Fibroblast of skin of left biceps (primary cell): ENCODE data around the gene RPS16.

Experiments used
- DNase-seq, 2 experiments: peaks; one replicate each; pipeline ENCODE4 v3.0.0-alpha.2; 2013; ENCODE audit warnings: low read depth in 2 of 2

Gene RPS16

DNA sequence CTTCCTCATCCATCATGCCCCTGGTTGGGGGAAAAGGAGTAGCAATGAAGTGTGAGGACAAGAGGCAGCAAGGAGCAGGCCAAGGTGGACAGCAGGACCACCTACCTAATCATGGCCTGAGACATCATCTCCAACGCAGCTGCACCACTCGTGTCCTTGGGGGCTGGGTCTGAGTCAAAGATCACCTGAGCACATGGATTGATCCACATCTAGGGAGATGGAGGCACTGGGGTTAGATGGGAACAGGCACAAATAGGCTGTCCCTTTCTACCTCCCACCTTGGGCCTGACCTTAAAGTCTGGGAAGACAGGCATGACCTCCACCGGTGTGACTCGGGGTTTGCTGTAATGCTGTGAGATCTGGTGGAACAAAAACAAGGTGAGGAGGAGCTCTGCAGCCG is 47.1 kb downstream of the RPS16 start:
- DNase-seq: no peak

DNA sequence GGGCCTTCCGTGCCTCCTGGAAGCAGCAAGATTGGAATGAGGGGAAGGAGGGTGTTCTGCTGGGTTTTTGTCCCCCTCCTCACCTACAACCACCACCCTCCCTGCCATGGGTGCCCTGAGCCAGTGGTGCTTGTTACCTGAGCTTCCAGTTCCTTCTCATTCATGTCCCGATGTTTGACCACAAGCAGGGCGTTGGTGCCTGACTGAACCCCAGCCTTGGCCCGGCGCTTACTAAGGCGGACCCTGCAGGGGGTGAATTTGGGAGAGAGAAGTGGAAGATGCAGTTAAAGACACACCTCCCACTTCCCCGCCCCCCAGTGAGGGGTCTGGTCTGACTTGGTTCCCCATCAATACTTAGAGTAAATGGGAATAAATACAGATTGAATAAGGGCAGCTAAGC is 49.2 kb downstream of the RPS16 start:
- DNase-seq: no peak

DNA sequence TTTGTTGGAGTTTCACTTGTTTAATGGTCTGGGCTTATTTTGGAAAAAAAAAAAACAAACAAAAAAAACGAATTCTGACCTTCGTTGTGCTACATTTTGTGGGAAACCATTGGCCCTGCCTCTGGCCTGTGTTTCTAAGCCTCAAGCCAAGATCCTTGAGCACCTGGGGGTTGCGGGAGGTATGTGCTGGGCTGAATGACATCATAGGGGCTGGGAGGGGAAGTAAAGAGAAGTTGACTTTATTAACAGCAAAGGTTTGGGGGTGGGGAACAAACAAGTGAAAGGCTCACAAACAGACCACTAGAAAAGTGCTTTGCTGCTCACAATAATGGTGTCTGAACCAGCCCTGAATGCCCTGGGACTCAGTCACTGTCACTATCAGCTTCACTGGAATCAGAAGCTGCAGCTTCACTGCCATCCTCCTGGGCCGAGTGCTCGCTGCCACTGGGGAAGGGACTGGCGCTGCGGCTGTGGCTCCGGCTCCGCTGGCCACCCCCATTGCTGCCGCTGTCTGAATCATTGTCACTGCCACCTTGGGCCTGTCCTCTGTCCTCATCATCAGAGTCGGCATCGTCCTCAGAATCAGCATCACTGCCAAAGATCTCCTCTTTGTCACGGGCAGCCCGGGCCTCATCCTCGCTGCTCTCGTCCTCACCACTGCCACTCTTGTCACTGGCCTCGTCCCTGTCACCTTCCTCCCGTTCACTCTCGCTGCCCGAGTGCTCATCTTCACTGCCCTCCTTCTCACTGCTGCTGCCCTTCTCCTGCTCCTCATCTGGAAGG is 49.9 kb downstream of the RPS16 start:
- no peak for DNase-seq

DNA sequence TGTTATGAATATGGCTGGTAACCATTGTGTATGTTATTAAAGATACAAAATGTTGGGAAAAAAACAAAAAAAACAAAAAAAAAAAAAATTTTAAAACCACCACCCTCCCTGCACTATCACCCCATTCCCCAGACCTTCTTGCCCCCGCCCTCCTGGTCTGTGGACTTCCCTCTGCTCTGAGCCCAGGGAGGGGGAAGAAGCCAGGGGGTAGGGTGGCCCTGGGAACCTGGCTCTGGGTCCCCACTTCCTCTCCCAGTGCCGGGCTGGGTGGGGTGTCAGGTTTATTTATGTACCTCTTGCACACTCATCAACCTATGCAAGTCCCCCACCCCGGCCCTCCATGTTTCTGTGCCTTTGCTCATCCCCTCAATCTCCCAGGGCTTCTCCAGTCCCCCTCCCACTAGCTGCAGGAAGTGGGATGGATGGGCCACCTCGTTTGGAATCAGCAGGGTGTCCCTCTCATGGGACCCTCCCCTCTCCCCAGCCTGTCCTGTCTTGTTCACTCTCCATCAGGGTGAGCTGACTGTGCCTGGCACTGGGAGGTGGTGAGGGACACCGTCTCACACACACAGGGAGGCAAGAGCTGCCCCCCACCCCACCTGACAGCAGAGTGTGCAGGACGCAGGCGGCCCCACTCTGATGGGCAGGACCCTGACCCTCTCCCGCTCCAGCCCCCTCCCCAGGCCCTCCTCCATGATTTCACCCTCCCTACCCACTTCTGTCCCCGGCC is 50.7 kb downstream of the RPS16 start:
- no peak for DNase-seq
